ENCODE data around the gene LRRC4. TPM values are rescaled to one million over a fixed set of nuclear protein-coding genes. Genes with fewer than 3 reads are reported as not detected.

Gene LRRC4
- total RNA-seq, 1 experiment from 2014 or later = 10.4 TPM

GRCh38 chr7:128066858-128067257, 35.6 kb upstream of the LRRC4 start:
- no peak overlapping the region for H3K23ac ChIP-seq (ENCODE audit: insufficient read length, low read depth, low read length)
- H3K27ac ChIP-seq (ENCODE audit: insufficient read length, low read depth, low read length) = no peak overlapping the region
- no peaks in the 10 kb centered on the region for H3K9me3 ChIP-seq (ENCODE audit: control insufficient read depth, low read depth, low read length)
- no peak for DNase-seq
- H2BK120ac ChIP-seq (ENCODE audit: low read depth, low read length, poor library complexity, severe bottlenecking) = no peak overlapping the region
- no peak overlapping the region for H4K8ac ChIP-seq (replicated peaks; ENCODE audit: insufficient read length, low read depth, low read length)
- H3K4me1 ChIP-seq (ENCODE audit: insufficient read depth, low read length) = no peaks in the 10 kb centered on the region
- no peak overlapping the region for H2BK15ac ChIP-seq (ENCODE audit: low read depth, low read length)
- H3K14ac ChIP-seq (ENCODE audit: insufficient read depth, low read length) = no peak overlapping the region; the same call in 1 of the 2 replicates
- H4K91ac ChIP-seq (ENCODE audit: insufficient read length, low read depth, low read length) = no peak overlapping the region
- no peaks in the 10 kb centered on the region for H3K79me2 ChIP-seq (ENCODE audit: insufficient read depth, low read length)
- H3K23me2 ChIP-seq (ENCODE audit: insufficient read length, low read depth, low read length, poor library complexity, severe bottlenecking) = no peaks in the 10 kb centered on the region
- no peak overlapping the region for H3K9ac ChIP-seq (ENCODE audit: extremely low read depth, insufficient read length, low read length)
- H3K4me2 ChIP-seq (ENCODE audit: insufficient read depth, insufficient read length, low read length) = no peak overlapping the region
- H3K18ac ChIP-seq (ENCODE audit: insufficient read length, low read depth, low read length) = no peak overlapping the region
- TF ChIP-seq CTCF (conservative IDR thresholded peaks at IDR 0.05) = peak; percentile 37; the same call in 2 of the 3 replicates
- no peaks in the 10 kb centered on the region for H3K79me1 ChIP-seq (ENCODE audit: insufficient read depth, low read depth, low read length, poor library complexity, severe bottlenecking)
- no peak overlapping the region for H2BK20ac ChIP-seq (ENCODE audit: low read depth, low read length, poor library complexity, severe bottlenecking)
- no CpG with 5 or more reads among the region's 5 CpGs for WGBS (ENCODE audit: extremely low coverage, insufficient read length, low lambda C conversion rate)
- H3K27me3 ChIP-seq (ENCODE audit: insufficient read depth, low read length) = no peaks in the 10 kb centered on the region
- no peak overlapping the region for H2BK12ac ChIP-seq (ENCODE audit: insufficient read length, low read depth, low read length)
- no peak overlapping the region for H2AK5ac ChIP-seq (ENCODE audit: insufficient read length, low read length)
- no peak overlapping the region for H3T11ph ChIP-seq (ENCODE audit: low read length)
- Mint-ChIP-seq H3K4me3 (no peak overlapping the region), H3K36me3 (ENCODE audit: insufficient read depth in 1 of 3, low read depth in 3 of 3) (peaks cover 2 to 4% (median 3%) of the 10 kb centered on the region in 3 experiments; a peak in 4 of 7 replicates), H3K27me3 (ENCODE audit: low read depth) (no peaks in the 10 kb centered on the region), H3K27ac (peak overlapping the region in 2 of 3 experiments; percentile 51 to 62; a peak in 2 of 7 replicates), H3K9me3 (no peaks in the 10 kb centered on the region), H3K4me1 (0 out of 4 replicates have a peak, but pooled peaks cover 0 to 2% of the 10 kb centered on the region in 2 experiments)
- H3K56ac ChIP-seq (ENCODE audit: insufficient read length, low read depth, low read length) = no peak overlapping the region
- no peaks in the 10 kb centered on the region for H4K20me1 ChIP-seq (ENCODE audit: control insufficient read depth, insufficient read depth, insufficient read length)
- no peak overlapping the region for H2BK5ac ChIP-seq (ENCODE audit: insufficient read length, low read length)
- no peak overlapping the region for H2AFZ ChIP-seq (ENCODE audit: low read length)
- H4K5ac ChIP-seq (ENCODE audit: insufficient read length, low read depth, low read length) = no peak overlapping the region
- no peak overlapping the region for H3K4ac ChIP-seq (ENCODE audit: low read depth, low read length)
